Liver (tissue), 3 donors: ENCODE measurements around the gene F2RL3.

Experiments
- HNF4G ChIP-seq: IDR thresholded peaks from 2 replicates; pipeline ENCODE4 v1.6.1; 2016; ENCODE audit warnings: antibody characterized with exemption
- NR2F2 ChIP-seq: IDR thresholded peaks from 2 replicates; pipeline ENCODE4 v1.6.1; 2016; ENCODE audit warnings: antibody characterized with exemption
- TF ChIP-seq, protein P1 (sequence below): fragments of 150-350 bp; IDR thresholded peaks from 2 replicates; pipeline ENCODE4 v1.5.1; 2017; ENCODE audit warnings: improper control_type of control experiment, low read depth, low read length; ENCODE audit not compliant: missing input control
- donor health status: healthy.
- donor health status: healthy.

GRCh38 chr19:16921766-16922591 is 33.2 kb downstream of the F2RL3 start:
- no peak for TF ChIP-seq HNF4G
- no peak for TF ChIP-seq NR2F2
- TF ChIP-seq, protein P1, sequence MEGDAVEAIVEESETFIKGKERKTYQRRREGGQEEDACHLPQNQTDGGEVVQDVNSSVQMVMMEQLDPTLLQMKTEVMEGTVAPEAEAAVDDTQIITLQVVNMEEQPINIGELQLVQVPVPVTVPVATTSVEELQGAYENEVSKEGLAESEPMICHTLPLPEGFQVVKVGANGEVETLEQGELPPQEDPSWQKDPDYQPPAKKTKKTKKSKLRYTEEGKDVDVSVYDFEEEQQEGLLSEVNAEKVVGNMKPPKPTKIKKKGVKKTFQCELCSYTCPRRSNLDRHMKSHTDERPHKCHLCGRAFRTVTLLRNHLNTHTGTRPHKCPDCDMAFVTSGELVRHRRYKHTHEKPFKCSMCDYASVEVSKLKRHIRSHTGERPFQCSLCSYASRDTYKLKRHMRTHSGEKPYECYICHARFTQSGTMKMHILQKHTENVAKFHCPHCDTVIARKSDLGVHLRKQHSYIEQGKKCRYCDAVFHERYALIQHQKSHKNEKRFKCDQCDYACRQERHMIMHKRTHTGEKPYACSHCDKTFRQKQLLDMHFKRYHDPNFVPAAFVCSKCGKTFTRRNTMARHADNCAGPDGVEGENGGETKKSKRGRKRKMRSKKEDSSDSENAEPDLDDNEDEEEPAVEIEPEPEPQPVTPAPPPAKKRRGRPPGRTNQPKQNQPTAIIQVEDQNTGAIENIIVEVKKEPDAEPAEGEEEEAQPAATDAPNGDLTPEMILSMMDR: no peak
